NCI-H2196 (cell line): ENCODE data around the gene TLR3.

ENCODE experiments used
- DNase-seq: peaks from one replicate; lab custom pipeline; 2025; ENCODE audit not compliant: unreplicated experiment; lab: John Stamatoyannopoulos, UW

TLR3 gene

GRCh38 chr4:186104890-186105646 lies 36.1 kb downstream of the TLR3 start:
- DNase-seq: no peak

DNA sequence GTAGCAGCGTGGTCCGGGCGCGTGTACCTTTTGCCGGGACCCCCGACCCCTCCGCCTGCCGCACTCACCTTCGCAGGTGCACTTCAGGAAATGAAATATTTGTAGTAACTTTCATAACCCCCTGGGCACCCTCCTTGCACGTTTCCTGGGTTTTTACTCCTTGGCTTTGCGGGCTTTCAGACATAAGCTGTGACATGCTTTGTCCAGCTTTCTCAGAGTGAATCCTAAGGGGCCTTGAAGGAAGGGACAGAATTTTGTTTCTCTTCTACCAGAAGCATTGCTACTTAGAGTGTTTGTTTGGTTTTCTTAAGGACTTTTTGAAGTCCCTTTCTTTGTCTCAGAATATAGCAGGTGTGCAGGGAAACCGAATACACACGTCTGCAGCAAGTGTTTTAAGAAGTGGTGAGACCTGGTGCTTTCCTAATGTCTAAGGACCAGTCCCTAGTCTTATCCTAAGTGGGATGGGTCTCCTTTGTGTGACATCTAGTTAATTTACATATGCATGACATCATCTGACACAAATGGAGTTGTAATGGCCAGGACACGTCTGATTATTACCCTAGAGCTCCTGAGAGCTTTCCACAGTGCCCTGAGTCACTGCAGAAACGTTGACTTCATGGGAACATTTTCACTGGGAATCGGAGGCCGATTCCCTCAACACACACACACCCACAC lies 36.8 kb downstream of the TLR3 start:
- DNase-seq: peak; percentile 19

- DNase-seq: no peak
Observed at GRCh38 chr4:186107947-186108346, 39.0 kb downstream of the TLR3 start.

- no peak for DNase-seq
Observed at GRCh38 chr4:186108391-186108790, 39.4 kb downstream of the TLR3 start.

GRCh38 chr4:186109245-186109644 lies 40.3 kb downstream of the TLR3 start:
- DNase-seq: no peak

DNA sequence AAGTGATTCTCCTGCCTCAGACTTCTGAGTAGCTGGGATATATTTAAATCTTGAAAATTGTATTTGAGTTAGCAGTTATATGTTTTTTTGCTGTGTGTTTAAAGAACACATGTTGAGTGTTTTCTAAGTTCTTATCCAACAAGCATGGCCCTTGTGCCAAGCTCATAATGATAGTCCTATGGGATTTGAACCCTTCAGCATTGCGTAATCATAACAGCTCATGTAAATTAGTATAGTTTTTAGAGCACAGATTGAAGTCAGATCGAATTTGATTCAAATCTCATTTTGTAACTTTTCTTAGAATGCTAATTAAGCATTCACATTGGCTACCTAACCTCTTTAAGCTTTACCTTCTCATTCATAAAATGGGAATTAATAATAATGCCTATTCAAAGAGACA lies 47.7 kb downstream of the TLR3 start:
- DNase-seq: no peak

DNA sequence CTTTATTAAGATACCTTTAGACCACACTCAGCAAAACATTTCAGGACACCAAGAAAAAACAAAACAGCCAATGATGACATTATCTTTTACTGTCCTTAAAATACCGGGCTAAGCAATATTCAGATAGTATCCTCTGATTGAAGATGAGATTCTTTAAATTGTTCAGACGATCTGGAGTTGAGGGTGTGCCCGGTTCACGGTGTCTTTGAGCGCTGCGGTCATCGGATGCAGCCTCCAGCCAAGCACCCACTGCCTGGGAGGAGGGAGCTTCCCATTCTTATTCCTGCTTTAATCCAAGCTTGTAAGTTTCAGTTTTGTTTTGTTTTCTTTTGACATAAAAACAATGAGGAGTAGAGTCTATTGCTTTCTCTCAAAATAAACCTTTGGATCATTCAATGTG lies 49.6 kb downstream of the TLR3 start:
- no peak for DNase-seq

DNA sequence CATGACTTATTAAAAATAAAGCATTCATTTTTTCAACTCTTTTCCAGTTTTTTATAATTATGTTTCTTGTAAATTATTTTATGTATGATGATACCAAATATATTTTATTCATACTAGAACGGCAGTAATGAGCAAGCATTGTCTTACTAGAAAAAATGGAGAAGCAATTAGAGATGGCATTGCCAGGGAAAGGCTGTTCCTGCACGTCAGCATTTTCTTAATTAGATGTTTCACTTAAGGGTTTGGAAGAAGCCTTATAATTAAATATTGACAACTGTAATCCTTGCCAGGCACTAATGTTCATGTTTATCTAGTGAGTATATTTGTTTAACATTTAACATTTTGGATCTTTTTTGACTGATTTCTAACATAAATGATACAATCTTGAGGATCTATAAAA lies 52.1 kb downstream of the TLR3 start:
- no peak for DNase-seq

DNA sequence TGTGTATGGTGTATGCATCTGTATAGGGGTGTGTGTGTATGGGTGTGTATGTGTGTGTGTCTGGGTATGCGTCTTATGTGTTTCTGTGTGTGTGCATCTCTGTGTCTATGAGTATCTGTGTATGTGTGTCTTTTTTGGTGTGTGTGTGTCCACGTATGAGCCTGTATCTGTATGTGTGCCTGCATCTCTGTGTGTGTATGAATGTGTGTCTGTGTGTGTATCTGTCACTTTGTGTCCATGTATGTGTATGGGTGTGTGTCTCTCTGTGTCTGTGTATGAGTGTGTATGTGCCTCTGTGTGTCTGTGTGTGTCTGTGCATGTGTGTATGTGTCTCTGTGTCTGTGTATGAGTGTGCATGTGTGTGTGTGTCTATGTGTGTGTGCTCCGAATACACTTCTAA lies 59.9 kb downstream of the TLR3 start:
- DNase-seq: no peak

GRCh38 chr4:186131935-186132334 lies 63.0 kb downstream of the TLR3 start:
- no peak for DNase-seq

DNA sequence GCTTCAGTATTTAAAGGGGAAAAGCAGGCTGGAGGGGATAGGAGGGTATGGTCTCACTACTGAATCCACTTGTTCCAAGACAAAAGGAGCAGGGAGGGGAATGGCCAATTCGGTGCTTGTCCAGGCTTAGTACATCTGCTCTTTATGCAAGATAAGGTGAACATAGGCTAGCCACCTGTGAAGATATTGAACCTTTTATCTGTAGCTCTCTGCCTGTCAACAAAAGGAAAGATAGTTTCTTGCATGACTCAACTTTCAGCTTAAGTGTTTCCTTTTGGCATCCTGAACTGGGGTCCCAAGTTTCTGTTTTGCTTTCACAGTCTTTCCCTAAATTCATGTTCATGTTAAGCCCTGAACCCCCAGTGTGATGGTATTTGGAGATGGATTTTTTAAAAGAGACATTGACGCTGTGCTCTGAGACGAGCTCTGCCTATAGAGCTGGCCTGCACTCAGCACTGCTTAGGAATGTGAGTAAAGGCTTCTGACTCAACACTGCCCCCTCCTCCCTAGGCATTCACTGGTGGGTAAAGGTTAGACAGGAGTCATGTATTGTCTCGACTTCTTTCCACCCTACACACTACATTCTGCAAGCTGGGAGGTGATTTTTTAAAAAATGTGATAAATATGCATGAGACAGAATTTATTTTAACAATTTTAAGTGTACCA lies 63.8 kb downstream of the TLR3 start:
- no peak for DNase-seq

DNA sequence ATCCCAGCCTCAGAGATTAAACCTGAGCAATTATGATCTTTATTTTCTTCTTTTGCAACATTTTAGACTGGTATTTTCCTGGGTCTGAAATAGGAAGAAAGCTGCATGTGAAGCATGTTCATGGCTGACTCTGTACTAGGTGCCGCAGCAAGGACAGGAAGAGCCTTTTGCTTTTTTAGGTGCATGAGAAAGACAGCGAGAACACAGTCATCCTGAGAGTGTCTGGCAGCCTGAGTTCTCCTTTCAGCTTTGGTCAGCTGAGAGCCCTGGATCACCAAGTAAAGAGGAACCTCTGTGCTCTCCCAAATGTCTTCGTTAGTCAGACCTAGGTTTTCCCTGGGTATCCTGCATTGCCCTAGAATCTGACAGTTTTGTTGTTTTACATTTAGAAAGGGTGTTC lies 65.3 kb downstream of the TLR3 start:
- no peak for DNase-seq

DNA sequence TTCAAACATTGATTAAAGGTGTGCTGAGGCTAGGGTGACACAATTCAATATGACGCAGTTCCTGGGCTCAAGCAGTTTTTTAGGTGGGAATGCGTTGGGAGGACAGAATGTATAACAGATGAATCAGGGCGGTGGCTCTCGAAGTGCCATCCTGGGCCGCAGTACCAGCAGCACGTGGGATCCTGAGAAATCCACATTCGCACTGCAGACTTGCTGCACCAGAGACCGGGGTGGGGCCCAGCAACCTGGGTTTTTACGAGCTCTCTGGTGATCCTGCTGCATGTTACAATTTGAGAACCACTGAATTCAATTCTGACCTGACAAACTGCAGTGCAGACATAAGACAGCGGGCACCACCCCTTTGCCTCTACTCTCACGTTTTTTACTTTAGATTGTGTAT lies 65.9 kb downstream of the TLR3 start:
- no peak for DNase-seq

- peak; percentile 14 for DNase-seq
Observed at GRCh38 chr4:186137196-186137794, 68.3 kb downstream of the TLR3 start.
